Astrocyte (in vitro differentiated cells and primary cell): Measurements from ENCODE around the gene CELF4. TPM values are rescaled to one million over a fixed set of nuclear protein-coding genes. Genes with fewer than 3 reads are reported as not detected.

Experiments
- DNase-seq: peaks from one replicate; pipeline ENCODE4 v3.0.0-alpha.2; 2010; ENCODE audit warnings: low read depth
- FAIRE-seq: peaks from 2 replicates; lab custom pipeline; 2011; peaks lifted over from hg19 to GRCh38; lab: Jason Lieb, UNC
- H2AFZ ChIP-seq: 2 replicates; pipeline ENCODE4 v1.6.0; 2012; ENCODE audit warnings: low read depth, low read length, inconsistent platforms
- H3K27ac ChIP-seq: 2 replicates; pipeline ENCODE4 v1.5.1; 2011; ENCODE audit warnings: low read depth, low read length, inconsistent platforms
- H3K27me3 ChIP-seq: 2 replicates; pipeline ENCODE4 v1.6.0; 2011; ENCODE audit warnings: low read length, inconsistent platforms; ENCODE audit not compliant: insufficient read depth
- H3K36me3 ChIP-seq: 2 replicates; pipeline ENCODE4 v1.5.1; 2011; ENCODE audit warnings: low read length, inconsistent platforms; ENCODE audit not compliant: insufficient read depth
- H3K4me1 ChIP-seq: 2 replicates; pipeline ENCODE4 v1.5.1; 2011; ENCODE audit warnings: low read length, inconsistent platforms; ENCODE audit not compliant: insufficient read depth
- H3K4me2 ChIP-seq: 2 replicates; pipeline ENCODE4 v1.6.0; 2012; ENCODE audit warnings: low read length, inconsistent platforms
- H3K4me3 ChIP-seq: 2 replicates; pipeline ENCODE4 v1.5.1; 2011; ENCODE audit warnings: low read depth, mild to moderate bottlenecking, low read length, inconsistent platforms; ENCODE audit not compliant: insufficient read depth
- H3K79me2 ChIP-seq: 2 replicates; pipeline ENCODE4 v1.6.0; 2012; ENCODE audit warnings: mild to moderate bottlenecking, low read length, inconsistent platforms; ENCODE audit not compliant: insufficient read depth
- H3K9ac ChIP-seq: 2 replicates; pipeline ENCODE4 v1.6.0; 2012; ENCODE audit warnings: mild to moderate bottlenecking, low read length, inconsistent platforms
- H3K9me3 ChIP-seq: 2 replicates; pipeline ENCODE4 v1.5.1; 2012; ENCODE audit warnings: low read depth, mild to moderate bottlenecking, low read length, inconsistent platforms; ENCODE audit not compliant: insufficient read depth
- H4K20me1 ChIP-seq: 2 replicates; pipeline ENCODE4 v1.6.0; 2012; ENCODE audit warnings: low read length, inconsistent platforms; ENCODE audit not compliant: insufficient read depth
- H3K27ac Mint-ChIP-seq: one replicate; pipeline ENCODE4 v1.8.0; 2021; ENCODE audit warnings: mild to moderate bottlenecking, mixed read lengths; ENCODE audit not compliant: unreplicated experiment
- H3K27me3 Mint-ChIP-seq: one replicate; pipeline ENCODE4 v1.8.0; 2021; ENCODE audit warnings: low read depth, mixed read lengths; ENCODE audit not compliant: unreplicated experiment
- H3K36me3 Mint-ChIP-seq: one replicate; pipeline ENCODE4 v1.8.0; 2021; ENCODE audit warnings: low read depth, mixed read lengths; ENCODE audit not compliant: unreplicated experiment
- H3K4me1 Mint-ChIP-seq: one replicate; pipeline ENCODE4 v1.8.0; 2021; ENCODE audit warnings: low read depth, mixed read lengths; ENCODE audit not compliant: unreplicated experiment
- H3K4me3 Mint-ChIP-seq: one replicate; pipeline ENCODE4 v1.8.0; 2021; ENCODE audit warnings: mild to moderate bottlenecking, moderate library complexity, mixed read lengths; ENCODE audit not compliant: unreplicated experiment
- H3K9me3 Mint-ChIP-seq: one replicate; pipeline ENCODE4 v1.8.0; 2021; ENCODE audit warnings: mild to moderate bottlenecking, mixed read lengths; ENCODE audit not compliant: unreplicated experiment
- EZH2 ChIP-seq: IDR thresholded peaks from 2 replicates; pipeline ENCODE4 v1.6.1; 2012; ENCODE audit warnings: mild to moderate bottlenecking, low read length, inconsistent platforms; ENCODE audit not compliant: insufficient read depth
- total RNA-seq: library from RNA; stranded (reverse); gene quantifications from 2 replicates; pipeline ENCODE4 v1.2.1, GENCODE V29; 2021
- TF ChIP-seq, protein P1 (sequence below): IDR thresholded peaks from 2 replicates; pipeline ENCODE4 v1.5.1; 2011; ENCODE audit warnings: low read depth, mild to moderate bottlenecking, inconsistent platforms, low read length, moderate library complexity; ENCODE audit not compliant: insufficient read depth

CELF4 gene
- total RNA-seq, 1 donor from 2014 or later = 0.16 TPM

DNA sequence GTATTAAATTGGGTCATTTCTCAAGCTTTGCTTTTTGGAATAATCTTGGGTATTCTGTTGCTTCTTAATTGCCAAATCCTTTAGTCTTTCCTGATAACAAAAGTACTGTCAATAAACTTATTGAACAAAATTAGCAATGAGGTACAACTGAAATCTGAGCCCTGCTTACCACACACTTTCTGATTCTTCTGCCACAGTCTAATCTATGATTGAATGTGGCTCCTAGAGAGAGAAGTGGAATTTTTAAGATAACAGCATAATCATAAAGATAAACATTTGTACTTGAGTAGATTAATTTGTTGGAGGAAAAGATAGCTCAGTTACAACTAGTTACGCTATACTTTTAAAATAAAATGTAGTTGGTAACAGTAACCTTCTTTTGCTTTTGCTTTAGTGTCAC lies 354.8 kb downstream of the CELF4 start:
- peaks cover 2% of the 10 kb centered on the region for H3K27me3 Mint-ChIP-seq
- Histone ChIP-seq H3K36me3 (no peaks in the 10 kb centered on the region), H3K4me3 (no peak overlapping the region), H3K4me2 (no peak overlapping the region), H3K79me2 (no peaks in the 10 kb centered on the region), H3K27ac (no peak overlapping the region), H2AFZ (no peak overlapping the region), H3K9ac (no peak overlapping the region), H3K9me3 (no peaks in the 10 kb centered on the region), H3K4me1 (no peaks in the 10 kb centered on the region), H3K27me3 (no peaks in the 10 kb centered on the region), H4K20me1 (no peaks in the 10 kb centered on the region)
- H3K9me3 Mint-ChIP-seq = peaks cover 7% of the 10 kb centered on the region
- TF ChIP-seq EZH2 = no peak
- TF ChIP-seq, protein P1, sequence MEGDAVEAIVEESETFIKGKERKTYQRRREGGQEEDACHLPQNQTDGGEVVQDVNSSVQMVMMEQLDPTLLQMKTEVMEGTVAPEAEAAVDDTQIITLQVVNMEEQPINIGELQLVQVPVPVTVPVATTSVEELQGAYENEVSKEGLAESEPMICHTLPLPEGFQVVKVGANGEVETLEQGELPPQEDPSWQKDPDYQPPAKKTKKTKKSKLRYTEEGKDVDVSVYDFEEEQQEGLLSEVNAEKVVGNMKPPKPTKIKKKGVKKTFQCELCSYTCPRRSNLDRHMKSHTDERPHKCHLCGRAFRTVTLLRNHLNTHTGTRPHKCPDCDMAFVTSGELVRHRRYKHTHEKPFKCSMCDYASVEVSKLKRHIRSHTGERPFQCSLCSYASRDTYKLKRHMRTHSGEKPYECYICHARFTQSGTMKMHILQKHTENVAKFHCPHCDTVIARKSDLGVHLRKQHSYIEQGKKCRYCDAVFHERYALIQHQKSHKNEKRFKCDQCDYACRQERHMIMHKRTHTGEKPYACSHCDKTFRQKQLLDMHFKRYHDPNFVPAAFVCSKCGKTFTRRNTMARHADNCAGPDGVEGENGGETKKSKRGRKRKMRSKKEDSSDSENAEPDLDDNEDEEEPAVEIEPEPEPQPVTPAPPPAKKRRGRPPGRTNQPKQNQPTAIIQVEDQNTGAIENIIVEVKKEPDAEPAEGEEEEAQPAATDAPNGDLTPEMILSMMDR = no peak
- no peak overlapping the region for H3K27ac Mint-ChIP-seq
- H3K36me3 Mint-ChIP-seq = no peaks in the 10 kb centered on the region
- H3K4me3 Mint-ChIP-seq = no peak overlapping the region
- DNase-seq (no peak), FAIRE-seq (no peak)
- H3K4me1 Mint-ChIP-seq = no peaks in the 10 kb centered on the region

GRCh38 chr18:37207343-37207742 lies 358.3 kb downstream of the CELF4 start:
- Histone ChIP-seq H2AFZ (no peak overlapping the region), H3K9ac (no peak overlapping the region), H3K4me3 (no peak overlapping the region), H3K79me2 (no peaks in the 10 kb centered on the region), H3K36me3 (no peaks in the 10 kb centered on the region), H3K27ac (no peak overlapping the region), H3K9me3 (no peaks in the 10 kb centered on the region), H3K4me1 (no peaks in the 10 kb centered on the region), H4K20me1 (no peaks in the 10 kb centered on the region), H3K27me3 (no peaks in the 10 kb centered on the region), H3K4me2 (no peak overlapping the region)
- H3K27ac Mint-ChIP-seq = no peak overlapping the region
- no peaks in the 10 kb centered on the region for H3K27me3 Mint-ChIP-seq
- no peaks in the 10 kb centered on the region for H3K4me1 Mint-ChIP-seq
- no peaks in the 10 kb centered on the region for H3K36me3 Mint-ChIP-seq
- FAIRE-seq (no peak), DNase-seq (no peak)
- no peak overlapping the region for H3K4me3 Mint-ChIP-seq
- TF ChIP-seq, protein P1 = no peak
- H3K9me3 Mint-ChIP-seq = peaks cover 2% of the 10 kb centered on the region

GRCh38 chr18:37199741-37200140 lies 365.9 kb downstream of the CELF4 start:
- peaks cover 6% of the 10 kb centered on the region for H3K9me3 Mint-ChIP-seq
- Histone ChIP-seq H3K36me3 (no peaks in the 10 kb centered on the region), H3K9me3 (no peaks in the 10 kb centered on the region), H2AFZ (no peak overlapping the region), H3K27ac (no peak overlapping the region), H3K4me1 (no peaks in the 10 kb centered on the region), H3K4me3 (no peak overlapping the region), H3K27me3 (no peaks in the 10 kb centered on the region), H4K20me1 (no peaks in the 10 kb centered on the region), H3K79me2 (no peaks in the 10 kb centered on the region), H3K9ac (no peak overlapping the region), H3K4me2 (no peak overlapping the region)
- TF ChIP-seq EZH2 = no peak
- TF ChIP-seq, protein P1 = no peak
- H3K36me3 Mint-ChIP-seq = no peaks in the 10 kb centered on the region
- FAIRE-seq = no peak
- H3K4me1 Mint-ChIP-seq = peaks cover 5% of the 10 kb centered on the region
- DNase-seq = peak; percentile 65
- H3K4me3 Mint-ChIP-seq = no peak overlapping the region
- H3K27me3 Mint-ChIP-seq = no peaks in the 10 kb centered on the region
- no peak overlapping the region for H3K27ac Mint-ChIP-seq
